ENCODE results near the gene TATDN3.

The TATDN3 gene

DNA sequence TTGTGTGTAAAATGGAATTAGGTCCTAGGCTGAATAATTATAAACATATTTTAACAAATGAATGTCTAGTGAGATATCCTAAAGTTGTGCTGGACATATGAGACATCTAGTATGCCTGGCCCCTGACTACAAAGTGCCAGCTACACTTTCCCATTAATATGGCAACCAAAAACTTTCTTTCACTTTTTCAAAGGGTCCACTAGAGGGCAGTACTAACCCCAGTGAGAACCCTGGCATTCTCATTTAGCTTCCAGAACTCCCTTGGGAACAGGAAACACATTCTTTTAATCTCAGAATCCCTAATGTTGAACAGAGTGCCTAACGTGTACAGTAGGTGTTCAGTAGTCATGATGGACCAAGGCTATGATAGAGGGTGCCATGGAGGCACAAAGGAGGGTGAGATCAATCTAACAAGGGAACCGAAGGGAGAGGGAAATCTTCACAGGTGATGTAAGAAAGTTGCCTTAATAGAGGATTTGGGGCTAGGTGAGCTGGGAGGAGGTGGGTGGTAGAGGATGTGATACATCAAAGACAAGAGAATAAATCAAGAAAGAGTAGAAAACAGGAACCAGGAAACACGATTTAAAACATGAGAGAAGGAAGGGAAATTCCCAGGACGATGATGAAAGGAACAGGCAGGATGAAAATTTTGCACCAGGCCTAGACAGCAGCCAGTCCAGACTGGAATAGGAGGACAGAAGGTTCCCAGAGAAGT lies 41.7 kb upstream of the TATDN3 start:
- Histone ChIP-seq H3K27ac (ENCODE audit: low read depth, low read length) (no peak overlapping the region), H4K91ac (ENCODE audit: low read depth, low read length) (no peak overlapping the region), H3K18ac (ENCODE audit: low read length) (no peak overlapping the region), H4K12ac (ENCODE audit: low read depth, low read length) (no peak overlapping the region), H3K14ac (ENCODE audit: low read length) (no peak overlapping the region), H3K9ac (ENCODE audit: low read length) (no peak overlapping the region), H3K4ac (ENCODE audit: low read depth, low read length) (no peak overlapping the region), H3K4me2 (ENCODE audit: low read length) (no peak overlapping the region), H3K79me2 (ENCODE audit: control insufficient read depth, insufficient read depth, low read length, poor library complexity) (no peaks in the 10 kb centered on the region), H2AFZ (ENCODE audit: insufficient read depth, low read length, poor library complexity) (no peak overlapping the region), H3K9me3 (ENCODE audit: insufficient read depth, low read depth, low read length) (no peaks in the 10 kb centered on the region), H3K4me3 (ENCODE audit: low read depth, low read length) (no peak overlapping the region), H2BK5ac (ENCODE audit: low read depth, low read length, poor library complexity) (no peak overlapping the region), H3K27me3 (ENCODE audit: insufficient read depth, low read length) (no peaks in the 10 kb centered on the region), H3K36me3 (ENCODE audit: control insufficient read depth in 1 of 2, insufficient read depth in 2 of 2, low read length in 2 of 2) (no peaks in the 10 kb centered on the region), H2BK120ac (ENCODE audit: insufficient read depth, low read length, poor library complexity) (no peak overlapping the region), H2AK5ac (ENCODE audit: low read length) (no peak overlapping the region), H3K4me1 (ENCODE audit: control insufficient read depth in 1 of 2, insufficient read depth in 2 of 2, low read length in 2 of 2) (peaks cover 0 to 2% of the 10 kb centered on the region in 2 experiments), H4K8ac (ENCODE audit: low read depth, low read length) (no peak overlapping the region), H3K23ac (ENCODE audit: low read length) (no peak overlapping the region), H2BK12ac (ENCODE audit: low read length) (no peak overlapping the region), H3K79me1 (ENCODE audit: low read length) (no peaks in the 10 kb centered on the region)
- DNase-seq = peak in 1 of 2 donors; percentile 81
- no CpG with 5 or more reads among the region's 4 CpGs for WGBS (ENCODE audit: extremely low coverage, insufficient coverage, insufficient read length)

DNA sequence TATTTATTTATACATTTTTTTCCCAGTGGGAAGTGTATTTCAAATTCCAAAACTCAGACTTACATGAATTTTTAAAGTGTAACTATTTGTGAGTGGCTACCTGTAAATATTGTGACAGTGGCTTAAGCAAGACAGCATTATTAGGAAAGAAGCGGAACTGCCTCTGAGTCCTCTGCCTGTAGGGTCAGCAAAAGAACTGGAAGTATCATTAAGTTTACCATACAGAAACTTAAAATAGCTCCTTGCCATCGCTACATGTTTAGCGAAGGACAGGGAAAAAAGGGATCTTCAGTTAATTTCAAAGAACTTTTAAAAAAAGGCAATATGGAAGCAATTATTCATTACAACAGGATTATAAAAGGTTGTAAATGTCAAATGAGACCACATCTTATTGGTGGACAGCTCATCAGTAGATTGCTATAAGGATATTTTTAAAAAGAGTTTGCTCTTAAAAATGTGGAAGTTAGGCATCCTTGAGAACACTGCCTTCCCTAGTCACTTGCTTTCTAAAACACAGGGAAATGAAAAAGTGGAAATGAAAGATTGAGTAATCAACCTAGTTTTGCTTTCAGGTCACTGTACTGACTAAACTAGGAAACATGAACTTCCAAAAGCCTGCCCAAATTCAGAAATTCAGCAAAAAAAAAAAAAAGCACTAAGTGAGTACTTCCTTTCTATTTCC lies 39.3 kb upstream of the TATDN3 start:
- no peaks in the 10 kb centered on the region for H3K79me1 ChIP-seq (ENCODE audit: low read length)
- peak in 1 of 2 donors; percentile 24 for DNase-seq
- no peaks in the 10 kb centered on the region for H3K9me3 ChIP-seq (ENCODE audit: insufficient read depth, low read depth, low read length)
- H4K12ac ChIP-seq (ENCODE audit: low read depth, low read length) = no peak overlapping the region
- no CpG with 5 or more reads among the region's 3 CpGs for WGBS (ENCODE audit: extremely low coverage, insufficient coverage, insufficient read length)
- H4K91ac ChIP-seq (ENCODE audit: low read depth, low read length) = no peak overlapping the region
- H4K8ac ChIP-seq (ENCODE audit: low read depth, low read length) = no peak overlapping the region
- no peak overlapping the region for H3K14ac ChIP-seq (ENCODE audit: low read length)
- H2BK12ac ChIP-seq (ENCODE audit: low read length) = no peak overlapping the region
- no peak overlapping the region for H2AFZ ChIP-seq (ENCODE audit: insufficient read depth, low read length, poor library complexity)
- H3K4me3 ChIP-seq (ENCODE audit: low read depth, low read length) = no peak overlapping the region
- no peak overlapping the region for H3K4ac ChIP-seq (ENCODE audit: low read depth, low read length)
- H2BK120ac ChIP-seq (ENCODE audit: insufficient read depth, low read length, poor library complexity) = no peak overlapping the region
- H3K9ac ChIP-seq (ENCODE audit: low read length) = no peak overlapping the region
- no peak overlapping the region for H2AK5ac ChIP-seq (ENCODE audit: low read length)
- no peak overlapping the region for H3K18ac ChIP-seq (ENCODE audit: low read length)
- no peak overlapping the region for H3K23ac ChIP-seq (ENCODE audit: low read length)
- no peak overlapping the region for H3K27ac ChIP-seq (ENCODE audit: low read depth, low read length)
- no peak overlapping the region for H2BK5ac ChIP-seq (ENCODE audit: low read depth, low read length, poor library complexity)
- H3K27me3 ChIP-seq (ENCODE audit: insufficient read depth, low read length) = no peaks in the 10 kb centered on the region
- H3K36me3 ChIP-seq (ENCODE audit: control insufficient read depth in 1 of 2, insufficient read depth in 2 of 2, low read length in 2 of 2) = peaks cover 1 to 2% of the 10 kb centered on the region in 2 experiments
- H3K4me1 ChIP-seq (ENCODE audit: control insufficient read depth in 1 of 2, insufficient read depth in 2 of 2, low read length in 2 of 2) = peaks cover 0 to 2% of the 10 kb centered on the region in 2 experiments
- H3K4me2 ChIP-seq (ENCODE audit: low read length) = no peak overlapping the region
- H3K79me2 ChIP-seq (ENCODE audit: control insufficient read depth, insufficient read depth, low read length, poor library complexity) = no peaks in the 10 kb centered on the region

DNA sequence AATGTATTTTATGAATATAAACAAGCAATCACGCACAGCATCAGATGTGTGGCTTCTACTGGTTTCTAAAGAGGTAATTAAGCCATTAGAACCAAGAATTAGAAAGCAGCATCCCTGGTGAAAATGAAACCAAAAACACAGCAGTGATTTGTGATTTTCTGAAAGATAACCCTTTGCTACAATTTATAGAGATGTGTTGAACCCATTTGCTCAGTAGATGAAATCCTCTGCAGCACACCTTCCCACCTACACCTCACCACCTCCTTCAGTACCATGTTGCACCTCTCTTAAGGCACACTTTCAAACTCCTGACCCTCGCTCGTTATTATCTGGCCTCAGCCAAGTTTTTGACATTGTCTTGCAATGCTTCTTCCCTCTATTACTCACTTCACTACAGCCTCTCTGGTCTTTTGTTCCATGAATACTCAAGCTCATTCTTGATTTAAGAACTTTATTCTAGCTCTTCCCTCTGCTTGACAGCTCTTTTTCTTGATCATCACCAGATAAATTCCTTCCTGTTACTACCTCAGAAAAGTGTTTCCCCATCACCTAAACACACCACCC lies 38.7 kb upstream of the TATDN3 start:
- H3K9ac ChIP-seq (ENCODE audit: low read length) = no peak overlapping the region
- no peaks in the 10 kb centered on the region for H3K79me1 ChIP-seq (ENCODE audit: low read length)
- H3K9me3 ChIP-seq (ENCODE audit: insufficient read depth, low read depth, low read length) = no peaks in the 10 kb centered on the region
- no peak overlapping the region for H2AFZ ChIP-seq (ENCODE audit: insufficient read depth, low read length, poor library complexity)
- no peaks in the 10 kb centered on the region for H3K27me3 ChIP-seq (ENCODE audit: insufficient read depth, low read length)
- H2BK5ac ChIP-seq (ENCODE audit: low read depth, low read length, poor library complexity) = no peak overlapping the region
- no peak for DNase-seq
- no peak overlapping the region for H3K4ac ChIP-seq (ENCODE audit: low read depth, low read length)
- H3K14ac ChIP-seq (ENCODE audit: low read length) = no peak overlapping the region
- no peak overlapping the region for H4K8ac ChIP-seq (ENCODE audit: low read depth, low read length)
- H2BK120ac ChIP-seq (ENCODE audit: insufficient read depth, low read length, poor library complexity) = no peak overlapping the region
- H3K79me2 ChIP-seq (ENCODE audit: control insufficient read depth, insufficient read depth, low read length, poor library complexity) = no peaks in the 10 kb centered on the region
- no CpG with 5 or more reads among the region's 3 CpGs for WGBS (ENCODE audit: extremely low coverage, insufficient coverage, insufficient read length)
- H2AK5ac ChIP-seq (ENCODE audit: low read length) = no peak overlapping the region
- H4K12ac ChIP-seq (ENCODE audit: low read depth, low read length) = no peak overlapping the region
- peaks cover 2% of the 10 kb centered on the region in 2 experiments for H3K36me3 ChIP-seq (ENCODE audit: control insufficient read depth in 1 of 2, insufficient read depth in 2 of 2, low read length in 2 of 2)
- H3K18ac ChIP-seq (ENCODE audit: low read length) = no peak overlapping the region
- no peak overlapping the region for H3K23ac ChIP-seq (ENCODE audit: low read length)
- H3K4me2 ChIP-seq (ENCODE audit: low read length) = no peak overlapping the region
- H3K27ac ChIP-seq (ENCODE audit: low read depth, low read length) = no peak overlapping the region
- H3K4me1 ChIP-seq (ENCODE audit: control insufficient read depth in 1 of 2, insufficient read depth in 2 of 2, low read length in 2 of 2) = peaks cover 0 to 2% of the 10 kb centered on the region in 2 experiments
- no peak overlapping the region for H3K4me3 ChIP-seq (ENCODE audit: low read depth, low read length)
- no peak overlapping the region for H4K91ac ChIP-seq (ENCODE audit: low read depth, low read length)
- no peak overlapping the region for H2BK12ac ChIP-seq (ENCODE audit: low read length)

DNA sequence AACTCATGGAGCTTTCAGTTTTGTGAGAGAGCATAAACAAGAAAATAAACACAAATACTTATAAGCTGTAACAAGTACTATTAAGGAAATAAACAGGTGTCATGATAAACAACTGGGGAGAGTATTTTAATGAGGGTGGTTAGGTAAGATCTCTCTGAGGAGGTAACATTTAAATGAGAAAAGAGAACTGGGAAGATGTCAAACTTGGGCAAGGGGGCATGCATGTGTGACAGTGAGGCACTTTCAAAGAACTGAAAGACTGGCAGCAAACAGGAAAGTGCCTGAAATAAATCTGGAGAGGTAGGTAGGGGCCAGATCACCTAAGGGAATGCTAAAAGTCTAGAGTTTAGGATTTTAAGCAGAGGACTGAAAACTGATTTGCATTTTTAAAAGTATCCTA lies 37.9 kb upstream of the TATDN3 start:
- no peak overlapping the region for H4K8ac ChIP-seq (ENCODE audit: low read depth, low read length)
- no peak overlapping the region for H4K91ac ChIP-seq (ENCODE audit: low read depth, low read length)
- no peak overlapping the region for H2BK120ac ChIP-seq (ENCODE audit: insufficient read depth, low read length, poor library complexity)
- no peak overlapping the region for H3K18ac ChIP-seq (ENCODE audit: low read length)
- H3K14ac ChIP-seq (ENCODE audit: low read length) = no peak overlapping the region
- H3K79me1 ChIP-seq (ENCODE audit: low read length) = no peaks in the 10 kb centered on the region
- H3K23ac ChIP-seq (ENCODE audit: low read length) = no peak overlapping the region
- H3K27me3 ChIP-seq (ENCODE audit: insufficient read depth, low read length) = no peaks in the 10 kb centered on the region
- H3K79me2 ChIP-seq (ENCODE audit: control insufficient read depth, insufficient read depth, low read length, poor library complexity) = no peaks in the 10 kb centered on the region
- H3K4ac ChIP-seq (ENCODE audit: low read depth, low read length) = no peak overlapping the region
- H2BK5ac ChIP-seq (ENCODE audit: low read depth, low read length, poor library complexity) = no peak overlapping the region
- peaks cover 0 to 2% of the 10 kb centered on the region in 2 experiments for H3K4me1 ChIP-seq (ENCODE audit: control insufficient read depth in 1 of 2, insufficient read depth in 2 of 2, low read length in 2 of 2)
- H3K27ac ChIP-seq (ENCODE audit: low read depth, low read length) = no peak overlapping the region
- no peak overlapping the region for H2AFZ ChIP-seq (ENCODE audit: insufficient read depth, low read length, poor library complexity)
- H2BK12ac ChIP-seq (ENCODE audit: low read length) = no peak overlapping the region
- DNase-seq = no peak
- H3K36me3 ChIP-seq (ENCODE audit: control insufficient read depth in 1 of 2, insufficient read depth in 2 of 2, low read length in 2 of 2) = peaks cover 2% of the 10 kb centered on the region in 2 experiments
- H3K9ac ChIP-seq (ENCODE audit: low read length) = no peak overlapping the region
- no peak overlapping the region for H4K12ac ChIP-seq (ENCODE audit: low read depth, low read length)
- H3K4me2 ChIP-seq (ENCODE audit: low read length) = no peak overlapping the region
- H3K9me3 ChIP-seq (ENCODE audit: insufficient read depth, low read depth, low read length) = no peaks in the 10 kb centered on the region
- H2AK5ac ChIP-seq (ENCODE audit: low read length) = no peak overlapping the region
- H3K4me3 ChIP-seq (ENCODE audit: low read depth, low read length) = no peak overlapping the region
